WTC11 (cell line): ENCODE measurements around the gene DACH2. TPM values are rescaled to one million over a fixed set of nuclear protein-coding genes. Genes with fewer than 3 reads are reported as not detected.

Source experiments
- ATAC-seq: fragments of 200-7000 bp; cut with Tn5 transposase; 2 replicates; pipeline ENCODE4 v1.10.0; 2021; ENCODE audit warnings: mild to moderate bottlenecking, moderate library complexity
- CTCF ChIA-PET: fragments of 300-600 bp; sonication (Branson Sonifier 250); formaldehyde crosslinking; loops from one replicate; lab custom pipeline; 2021; ENCODE audit warnings: antibody characterized with exemption; lab: Charles Lee
- POLR2A ChIA-PET: fragments of 350-600 bp; sonication (Branson Sonifier 250); formaldehyde crosslinking; loops from one replicate; lab custom pipeline; 2021; ENCODE audit warnings: antibody characterized with exemption; lab: Charles Lee
- DNase-seq: peaks from one replicate; pipeline ENCODE4 v3.0.0; 2021; ENCODE audit warnings: low spot score
- H3K27ac Mint-ChIP-seq: 2 replicates; pipeline ENCODE4 v1.8.0; 2021; ENCODE audit warnings: mixed read lengths
- H3K27me3 Mint-ChIP-seq: 2 replicates; pipeline ENCODE4 v1.8.0; 2021; ENCODE audit warnings: low read depth, mild to moderate bottlenecking, moderate library complexity, mixed read lengths
- H3K36me3 Mint-ChIP-seq: 2 replicates; pipeline ENCODE4 v1.8.0; 2021; ENCODE audit warnings: mixed read lengths
- H3K4me1 Mint-ChIP-seq: 2 replicates; pipeline ENCODE4 v1.8.0; 2022; ENCODE audit warnings: mixed read lengths
- H3K4me3 Mint-ChIP-seq: 2 replicates; pipeline ENCODE4 v1.8.0; 2021; ENCODE audit warnings: mild to moderate bottlenecking, moderate library complexity, mixed read lengths
- H3K9me3 Mint-ChIP-seq: 2 replicates; pipeline ENCODE4 v1.8.0; 2021; ENCODE audit warnings: mixed read lengths
- ATF1 ChIP-seq: sonication (generic); formaldehyde crosslinking; IDR thresholded peaks from 2 replicates; pipeline ENCODE4 v1.8.1; 2023; ENCODE audit warnings: mild to moderate bottlenecking, moderate library complexity, missing genetic modification reagents
- ATF3 ChIP-seq: sonication (generic); formaldehyde crosslinking; conservative IDR thresholded peaks from 2 replicates; pipeline ENCODE4 v1.8.1; 2022; ENCODE audit warnings: mild to moderate bottlenecking, missing genetic modification reagents
- CBFB ChIP-seq: sonication (generic); formaldehyde crosslinking; IDR thresholded peaks from 2 replicates; pipeline ENCODE4 v1.8.1; 2022; ENCODE audit warnings: mild to moderate bottlenecking, low read depth, missing genetic modification reagents
- CREB1 ChIP-seq: sonication (generic); formaldehyde crosslinking; IDR thresholded peaks from 2 replicates; pipeline ENCODE4 v1.8.0; 2023; ENCODE audit warnings: mild to moderate bottlenecking, missing genetic modification reagents
- E2F5 ChIP-seq: sonication (generic); formaldehyde crosslinking; IDR thresholded peaks from 2 replicates; pipeline ENCODE4 v1.8.1; 2022; ENCODE audit warnings: mild to moderate bottlenecking, moderate library complexity, missing genetic modification reagents
- ELF4 ChIP-seq: sonication (generic); formaldehyde crosslinking; IDR thresholded peaks from 2 replicates; pipeline ENCODE4 v1.8.1; 2022; ENCODE audit warnings: low read depth, mild to moderate bottlenecking, moderate library complexity, missing genetic modification reagents
- EMX1 ChIP-seq: fragments of 250-450 bp; sonication (Bioruptor Pico); IDR thresholded peaks from 2 replicates; pipeline ENCODE4 v1.8.0; 2021; ENCODE audit warnings: mild to moderate bottlenecking
- FOXP1 ChIP-seq: sonication (generic); formaldehyde crosslinking; IDR thresholded peaks from 2 replicates; pipeline ENCODE4 v1.8.0; 2022; ENCODE audit warnings: missing genetic modification reagents, mild to moderate bottlenecking, moderate library complexity, borderline replicate concordance
- GABPB1 ChIP-seq: sonication (generic); formaldehyde crosslinking; IDR thresholded peaks from 2 replicates; pipeline ENCODE4 v1.8.1; 2023; ENCODE audit warnings: mild to moderate bottlenecking, missing genetic modification reagents
- KAT7 ChIP-seq: sonication (generic); formaldehyde crosslinking; IDR thresholded peaks from 2 replicates; pipeline ENCODE4 v1.8.1; 2023; ENCODE audit warnings: missing genetic modification reagents, mild to moderate bottlenecking, borderline replicate concordance
- MAX ChIP-seq: sonication (generic); formaldehyde crosslinking; IDR thresholded peaks from 2 replicates; pipeline ENCODE4 v1.8.0; 2022; ENCODE audit warnings: mild to moderate bottlenecking, missing genetic modification reagents
- MXD4 ChIP-seq: fragments of 250-450 bp; sonication (Bioruptor Pico); IDR thresholded peaks from 2 replicates; pipeline ENCODE4 v1.8.0; 2021; ENCODE audit warnings: mild to moderate bottlenecking, moderate library complexity, borderline replicate concordance
- MYBL2 ChIP-seq: sonication (generic); formaldehyde crosslinking; IDR thresholded peaks from 2 replicates; pipeline ENCODE4 v1.8.1; 2023; ENCODE audit warnings: mild to moderate bottlenecking, moderate library complexity, missing genetic modification reagents
- NFATC4 ChIP-seq: fragments of 250-450 bp; sonication (Bioruptor Pico); IDR thresholded peaks from 2 replicates; pipeline ENCODE4 v1.9.0; 2021; ENCODE audit warnings: mild to moderate bottlenecking
- NR1H2 ChIP-seq: sonication (generic); formaldehyde crosslinking; IDR thresholded peaks from 2 replicates; pipeline ENCODE4 v1.9.0; 2021; ENCODE audit warnings: mild to moderate bottlenecking, moderate library complexity, missing genetic modification reagents
- NR3C1 ChIP-seq: sonication (generic); formaldehyde crosslinking; conservative IDR thresholded peaks from 2 replicates; pipeline ENCODE4 v1.8.1; 2023; ENCODE audit warnings: low read depth, mild to moderate bottlenecking, missing genetic modification reagents
- OVOL2 ChIP-seq: fragments of 250-450 bp; sonication (Bioruptor Pico); IDR thresholded peaks from 2 replicates; pipeline ENCODE4 v1.9.0; 2021; ENCODE audit warnings: mild to moderate bottlenecking, borderline replicate concordance
- RELA ChIP-seq: sonication (generic); formaldehyde crosslinking; IDR thresholded peaks from 2 replicates; pipeline ENCODE4 v1.8.1; 2022; ENCODE audit warnings: missing genetic modification reagents, mild to moderate bottlenecking, borderline replicate concordance
- SMAD3 ChIP-seq: sonication (generic); formaldehyde crosslinking; IDR thresholded peaks from 2 replicates; pipeline ENCODE4 v1.8.0; 2022; ENCODE audit warnings: missing genetic modification reagents, mild to moderate bottlenecking, borderline replicate concordance
- SOX15 ChIP-seq: fragments of 250-450 bp; sonication (Bioruptor Pico); IDR thresholded peaks from 2 replicates; pipeline ENCODE4 v1.9.0; 2021; ENCODE audit warnings: mild to moderate bottlenecking
- STAT6 ChIP-seq: sonication (generic); formaldehyde crosslinking; conservative IDR thresholded peaks from 2 replicates; pipeline ENCODE4 v1.8.1; 2023; ENCODE audit warnings: mild to moderate bottlenecking, low read depth, missing genetic modification reagents, moderate library complexity
- ZBTB43 ChIP-seq: sonication (generic); formaldehyde crosslinking; IDR thresholded peaks from 2 replicates; pipeline ENCODE4 v1.8.1; 2023; ENCODE audit warnings: mild to moderate bottlenecking, missing genetic modification reagents
- ZMAT4 ChIP-seq: fragments of 250-450 bp; sonication (Bioruptor Pico); IDR thresholded peaks from 2 replicates; pipeline ENCODE4 v1.9.0; 2021; ENCODE audit warnings: mild to moderate bottlenecking
- ZNF121 ChIP-seq: sonication (generic); formaldehyde crosslinking; IDR thresholded peaks from 2 replicates; pipeline ENCODE4 v1.8.0; 2023; ENCODE audit warnings: missing genetic modification reagents
- ZNF281 ChIP-seq: sonication (generic); formaldehyde crosslinking; IDR thresholded peaks from 2 replicates; pipeline ENCODE4 v1.8.0; 2023; ENCODE audit warnings: mild to moderate bottlenecking, missing genetic modification reagents
- ZNF423 ChIP-seq: fragments of 250-450 bp; sonication (Bioruptor Pico); IDR thresholded peaks from 2 replicates; pipeline ENCODE4 v2.1.2; 2022; ENCODE audit warnings: mild to moderate bottlenecking, moderate library complexity
- ZNF671 ChIP-seq: fragments of 250-450 bp; sonication (Bioruptor Pico); IDR thresholded peaks from 2 replicates; pipeline ENCODE4 v1.8.0; 2021; ENCODE audit warnings: mild to moderate bottlenecking
- total RNA-seq: library from RNA; stranded (reverse); gene quantifications from 3 replicates; pipeline ENCODE4 v1.2.3, GENCODE V29; 2021

DACH2 gene
- total RNA-seq, 1 experiment from 2014 or later: 3.5 TPM

- Mint-ChIP-seq H3K4me1 (peaks cover 10% of the 10 kb centered on the region), H3K27me3 (no peaks in the 10 kb centered on the region), H3K4me3 (no peak overlapping the region), H3K9me3 (no peaks in the 10 kb centered on the region), H3K36me3 (no peaks in the 10 kb centered on the region), H3K27ac (no peak overlapping the region)
- CTCF ChIA-PET: no interaction called here
- no peak for ATAC-seq
- POLR2A ChIA-PET: no interaction called here
- TF ChIP-seq ZNF121 (CRISPR knock-in tag) (no peak), ZMAT4 (CRISPR knock-in tag) (no peak), SOX15 (no peak), ZBTB43 (CRISPR knock-in tag) (no peak), E2F5 (CRISPR knock-in tag) (no peak), MXD4 (CRISPR knock-in tag) (no peak), CBFB (CRISPR knock-in tag) (no peak), MAX (CRISPR knock-in tag) (no peak)
- no peak for DNase-seq
Measured at GRCh38 chrX:86711531-86712180, 563.4 kb downstream of the DACH2 start.

- no peak overlapping the region for H3K27ac Mint-ChIP-seq
- no peaks in the 10 kb centered on the region for H3K27me3 Mint-ChIP-seq
- ChIA-PET POLR2A (no interaction called here), CTCF (no interaction called here)
- no peaks in the 10 kb centered on the region for H3K36me3 Mint-ChIP-seq
- ATAC-seq (no peak), DNase-seq (no peak)
- TF ChIP-seq MYBL2 (CRISPR knock-in tag) (no peak), EMX1 (no peak), NR1H2 (CRISPR knock-in tag) (no peak), ELF4 (no peak), CREB1 (CRISPR knock-in tag) (no peak), ATF1 (no peak), ZNF281 (CRISPR knock-in tag) (no peak), KAT7 (CRISPR knock-in tag) (no peak)
- peaks cover 10% of the 10 kb centered on the region for H3K4me1 Mint-ChIP-seq
- H3K9me3 Mint-ChIP-seq: no peaks in the 10 kb centered on the region
- H3K4me3 Mint-ChIP-seq: no peak overlapping the region
Measured at GRCh38 chrX:86714441-86714840, 566.2 kb downstream of the DACH2 start.

- peaks cover 8% of the 10 kb centered on the region; the same call in 1 of the 2 replicates for H3K4me1 Mint-ChIP-seq
- DNase-seq (no peak), ATAC-seq (no peak)
- no peak for TF ChIP-seq RELA (CRISPR knock-in tag)
- no peak for TF ChIP-seq SMAD3 (CRISPR knock-in tag)
- no peak for TF ChIP-seq NR3C1 (CRISPR knock-in tag)
- TF ChIP-seq NFATC4: no peak
- no peak for TF ChIP-seq ZNF671 (CRISPR knock-in tag)
- TF ChIP-seq OVOL2: no peak
- TF ChIP-seq ZNF423 (CRISPR knock-in tag): no peak
- TF ChIP-seq FOXP1: no peak
- TF ChIP-seq GABPB1 (CRISPR knock-in tag): no peak
- TF ChIP-seq STAT6 (CRISPR knock-in tag): no peak
- no peak for TF ChIP-seq ATF3 (CRISPR knock-in tag)
- no peak for TF ChIP-seq ELF4
- H3K27ac Mint-ChIP-seq: no peak overlapping the region
- no peak overlapping the region for H3K4me3 Mint-ChIP-seq
- ChIA-PET CTCF (no interaction called here), POLR2A (no interaction called here)
- H3K9me3 Mint-ChIP-seq: peaks cover 21% of the 10 kb centered on the region
- no peaks in the 10 kb centered on the region for H3K27me3 Mint-ChIP-seq
- H3K36me3 Mint-ChIP-seq: peaks cover 14% of the 10 kb centered on the region
Measured at GRCh38 chrX:86724277-86724676, 576.0 kb downstream of the DACH2 start.
